HepG2 (cell line): ENCODE results near the gene CBX5. TPM values are rescaled to one million over a fixed set of nuclear protein-coding genes. Genes with fewer than 3 reads are reported as not detected.

Experiments used
- EEA1 ChIP-seq: sonication (generic); formaldehyde crosslinking; IDR thresholded peaks from 2 replicates; pipeline ENCODE4 v1.5.1; 2020; ENCODE audit warnings: mild to moderate bottlenecking, missing genetic modification reagents, borderline replicate concordance
- EP300 ChIP-seq, 3 experiments: sonication (generic) in 1 of 3; formaldehyde crosslinking in 1 of 3; IDR thresholded peaks; 2 replicates each; pipeline versions ENCODE4 v1.5.1 to v1.6.1; 2011 to 2020; ENCODE audit warnings: low read depth in 2 of 3, low read length in 2 of 3, borderline replicate concordance in 1 of 3, improper control_type of control experiment in 1 of 3, mild to moderate bottlenecking in 1 of 3, missing genetic modification reagents in 1 of 3, moderate library complexity in 1 of 3
- MZF1 ChIP-seq: sonication (generic); formaldehyde crosslinking; IDR thresholded peaks from 2 replicates; pipeline ENCODE4 v1.8.1; 2023; ENCODE audit warnings: mild to moderate bottlenecking, missing genetic modification reagents, borderline replicate concordance
- PRDM15 ChIP-seq: sonication (generic); formaldehyde crosslinking; IDR thresholded peaks from 2 replicates; pipeline ENCODE4 v1.4.0; 2020; ENCODE audit warnings: missing genetic modification reagents
- TFE3 ChIP-seq: IDR thresholded peaks from 2 replicates; pipeline ENCODE4 v1.6.1; 2016
- ZBTB7B ChIP-seq: sonication (generic); formaldehyde crosslinking; IDR thresholded peaks from 2 replicates; pipeline ENCODE4 v1.4.0; 2020; ENCODE audit warnings: missing genetic modification reagents
- ZC3H13 ChIP-seq: sonication (generic); formaldehyde crosslinking; IDR thresholded peaks from 2 replicates; pipeline ENCODE4 v1.8.1; 2023; ENCODE audit warnings: mild to moderate bottlenecking, missing genetic modification reagents, moderate library complexity
- ZFP41 ChIP-seq: sonication (generic); formaldehyde crosslinking; IDR thresholded peaks from 2 replicates; pipeline ENCODE4 v1.4.0; 2020; ENCODE audit warnings: mild to moderate bottlenecking, missing genetic modification reagents, borderline replicate concordance
- ZIK1 ChIP-seq: sonication (generic); formaldehyde crosslinking; IDR thresholded peaks from 2 replicates; pipeline ENCODE4 v1.5.0; 2020; ENCODE audit warnings: mild to moderate bottlenecking, low read depth, missing genetic modification reagents, borderline replicate concordance
- ZMYM3 ChIP-seq: sonication (generic); formaldehyde crosslinking; IDR thresholded peaks from 2 replicates; pipeline ENCODE4 v1.5.1; 2020; ENCODE audit warnings: mild to moderate bottlenecking, missing genetic modification reagents
- ZNF878 ChIP-seq: sonication (generic); formaldehyde crosslinking; IDR thresholded peaks from 2 replicates; pipeline ENCODE4 v1.8.1; 2023; ENCODE audit warnings: mild to moderate bottlenecking, missing genetic modification reagents, moderate library complexity
- polyA plus RNA-seq, 8 experiments: library from polyadenylated mRNA; depleted of rRNA in 3 of 8; stranded (reverse) in 7 of 8; unstranded in 1 of 8; fragments of >200 nt; fragmentation: Illumina TruSeq in 4 of 8; extraction: Trizol in 4 of 8; gene quantifications; 2 replicates each; pipeline versions ENCODE4 v1.2.1 to v1.2.3, GENCODE V29; 2011 to 2016; ENCODE audit warnings: low read depth in 4 of 8, missing spikeins in 1 of 8, mixed read lengths in 1 of 8; ENCODE audit not compliant: insufficient read depth in 1 of 8
- total RNA-seq, 5 experiments: library from RNA; depleted of rRNA; stranded (reverse); fragments of >200 nt; fragmentation: Illumina TruSeq; extraction: Trizol; gene quantifications; 2 replicates each; pipeline ENCODE4 v1.2.3, GENCODE V29; 2016; ENCODE audit warnings: low read depth in 1 of 5
- TF ChIP-seq, protein P1 (sequence below): IDR thresholded peaks from 2 replicates; pipeline ENCODE4 v1.6.1; 2016; ENCODE audit warnings: missing compliant biosample characterization, missing genetic modification reagents, borderline replicate concordance
- TF ChIP-seq, protein P2 (sequence below): sonication (generic); formaldehyde crosslinking; IDR thresholded peaks from 2 replicates; pipeline ENCODE4 v1.4.0; 2020; ENCODE audit warnings: missing genetic modification reagents
- TF ChIP-seq, protein P3 (sequence below), 2 experiments: sonication (generic) in 1 of 2; formaldehyde crosslinking in 1 of 2; IDR thresholded peaks; 2 replicates each; pipeline versions ENCODE4 v1.4.0 to v1.6.1; 2016 to 2020; ENCODE audit warnings: borderline replicate concordance in 1 of 2, low read depth in 1 of 2, mild to moderate bottlenecking in 1 of 2, missing genetic modification reagents in 1 of 2

CBX5 gene
- total and polyA plus RNA-seq, 2 of the 13 experiments (the other 11 are each of a cell fraction or from before 2014, with no cell fraction given) = 16.0 to 22.2 TPM

DNA sequence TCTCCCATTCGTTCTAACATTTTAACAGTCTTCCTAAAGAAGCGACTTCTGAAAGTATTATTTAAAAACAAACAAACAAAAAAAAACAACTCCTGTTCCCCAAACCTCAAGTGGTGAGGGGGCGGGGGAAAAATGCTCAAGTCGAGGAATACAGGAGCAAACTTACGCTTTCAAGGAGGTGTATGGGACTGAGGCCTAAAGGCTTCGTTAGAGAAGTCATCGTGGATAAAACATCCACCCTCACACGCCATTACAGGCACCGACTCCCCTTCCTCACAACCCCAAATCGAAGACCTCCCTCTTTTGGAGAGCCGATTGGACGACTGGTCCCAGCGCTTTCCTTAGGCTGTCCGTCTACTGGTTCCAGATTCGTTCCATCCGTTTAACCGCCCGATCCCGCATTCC lies 693 bp downstream of the CBX5 start (continued):
- TF ChIP-seq ZBTB7B = no peak
- TF ChIP-seq, protein P1, sequence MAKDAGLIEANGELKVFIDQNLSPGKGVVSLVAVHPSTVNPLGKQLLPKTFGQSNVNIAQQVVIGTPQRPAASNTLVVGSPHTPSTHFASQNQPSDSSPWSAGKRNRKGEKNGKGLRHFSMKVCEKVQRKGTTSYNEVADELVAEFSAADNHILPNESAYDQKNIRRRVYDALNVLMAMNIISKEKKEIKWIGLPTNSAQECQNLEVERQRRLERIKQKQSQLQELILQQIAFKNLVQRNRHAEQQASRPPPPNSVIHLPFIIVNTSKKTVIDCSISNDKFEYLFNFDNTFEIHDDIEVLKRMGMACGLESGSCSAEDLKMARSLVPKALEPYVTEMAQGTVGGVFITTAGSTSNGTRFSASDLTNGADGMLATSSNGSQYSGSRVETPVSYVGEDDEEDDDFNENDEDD (CRISPR knock-in tag) = peak; percentile 29; the same call in 1 of the 2 replicates
- no peak for TF ChIP-seq ZMYM3 (CRISPR knock-in tag)
- TF ChIP-seq, protein P2, sequence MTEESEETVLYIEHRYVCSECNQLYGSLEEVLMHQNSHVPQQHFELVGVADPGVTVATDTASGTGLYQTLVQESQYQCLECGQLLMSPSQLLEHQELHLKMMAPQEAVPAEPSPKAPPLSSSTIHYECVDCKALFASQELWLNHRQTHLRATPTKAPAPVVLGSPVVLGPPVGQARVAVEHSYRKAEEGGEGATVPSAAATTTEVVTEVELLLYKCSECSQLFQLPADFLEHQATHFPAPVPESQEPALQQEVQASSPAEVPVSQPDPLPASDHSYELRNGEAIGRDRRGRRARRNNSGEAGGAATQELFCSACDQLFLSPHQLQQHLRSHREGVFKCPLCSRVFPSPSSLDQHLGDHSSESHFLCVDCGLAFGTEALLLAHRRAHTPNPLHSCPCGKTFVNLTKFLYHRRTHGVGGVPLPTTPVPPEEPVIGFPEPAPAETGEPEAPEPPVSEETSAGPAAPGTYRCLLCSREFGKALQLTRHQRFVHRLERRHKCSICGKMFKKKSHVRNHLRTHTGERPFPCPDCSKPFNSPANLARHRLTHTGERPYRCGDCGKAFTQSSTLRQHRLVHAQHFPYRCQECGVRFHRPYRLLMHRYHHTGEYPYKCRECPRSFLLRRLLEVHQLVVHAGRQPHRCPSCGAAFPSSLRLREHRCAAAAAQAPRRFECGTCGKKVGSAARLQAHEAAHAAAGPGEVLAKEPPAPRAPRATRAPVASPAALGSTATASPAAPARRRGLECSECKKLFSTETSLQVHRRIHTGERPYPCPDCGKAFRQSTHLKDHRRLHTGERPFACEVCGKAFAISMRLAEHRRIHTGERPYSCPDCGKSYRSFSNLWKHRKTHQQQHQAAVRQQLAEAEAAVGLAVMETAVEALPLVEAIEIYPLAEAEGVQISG = no peak
- no peak for TF ChIP-seq ZC3H13 (CRISPR knock-in tag)
- 0 out of 2 replicates have a peak, but pooled peaks have one; percentile 38 for TF ChIP-seq ZNF878
- no peak; the same call in 1 of the 2 replicates for TF ChIP-seq EEA1 (CRISPR knock-in tag)
- no peak; the same call in 1 of the 2 replicates for TF ChIP-seq ZIK1 (CRISPR knock-in tag)
- TF ChIP-seq TFE3 = no peak
- no peak for TF ChIP-seq MZF1 (CRISPR knock-in tag)
- TF ChIP-seq PRDM15 = no peak
- TF ChIP-seq ZFP41 (CRISPR knock-in tag) = peak; percentile 14; the same call in 1 of the 2 replicates
- TF ChIP-seq, protein P3, sequence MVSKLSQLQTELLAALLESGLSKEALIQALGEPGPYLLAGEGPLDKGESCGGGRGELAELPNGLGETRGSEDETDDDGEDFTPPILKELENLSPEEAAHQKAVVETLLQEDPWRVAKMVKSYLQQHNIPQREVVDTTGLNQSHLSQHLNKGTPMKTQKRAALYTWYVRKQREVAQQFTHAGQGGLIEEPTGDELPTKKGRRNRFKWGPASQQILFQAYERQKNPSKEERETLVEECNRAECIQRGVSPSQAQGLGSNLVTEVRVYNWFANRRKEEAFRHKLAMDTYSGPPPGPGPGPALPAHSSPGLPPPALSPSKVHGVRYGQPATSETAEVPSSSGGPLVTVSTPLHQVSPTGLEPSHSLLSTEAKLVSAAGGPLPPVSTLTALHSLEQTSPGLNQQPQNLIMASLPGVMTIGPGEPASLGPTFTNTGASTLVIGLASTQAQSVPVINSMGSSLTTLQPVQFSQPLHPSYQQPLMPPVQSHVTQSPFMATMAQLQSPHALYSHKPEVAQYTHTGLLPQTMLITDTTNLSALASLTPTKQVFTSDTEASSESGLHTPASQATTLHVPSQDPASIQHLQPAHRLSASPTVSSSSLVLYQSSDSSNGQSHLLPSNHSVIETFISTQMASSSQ (IDR thresholded peaks at IDR 0.05; ENCODE audit: low read depth) = no peak; the same call in 1 of the 2 replicates
- TF ChIP-seq, protein P3 (CRISPR knock-in tag; IDR thresholded peaks at IDR 0.05; ENCODE audit: borderline replicate concordance) = no peak; the same call in 1 of the 2 replicates
- TF ChIP-seq EP300 (IDR thresholded peaks at IDR 0.05; ENCODE audit: low read depth in 2 of 2, low read length in 2 of 2) = 0 out of 4 replicates have a peak, but pooled peaks of 1 of the 2 experiments have one; percentile 34
- TF ChIP-seq EP300 (CRISPR knock-in tag; IDR thresholded peaks at IDR 0.05; ENCODE audit: borderline replicate concordance) = no peak
